ENCODE measurements around the gene RAB3GAP1.

- TF ChIP-seq CTCF (IDR thresholded peaks at IDR 0.05; ENCODE audit: borderline replicate concordance, extremely low read depth, low read length, poor library complexity, severe bottlenecking) (no peak), EZH2 (IDR thresholded peaks at IDR 0.05; ENCODE audit: borderline replicate concordance, low read depth, low read length, severe bottlenecking) (no peak)
Measured at GRCh38 chr2:135219226-135219625, 167.1 kb downstream of the RAB3GAP1 start.

Measured in DND-41 (cell line).